HG03432 (cell line): ENCODE results near the gene ADGRG6.
"Not testable (repeated sequence)": the region's sequence is repeated elsewhere in the genome, so short reads cannot be mapped to it uniquely, and the experiment has no call there.

Experiments used
- ATAC-seq: cut with Tn5 transposase; IDR thresholded peaks from one replicate; pipeline ENCODE4 v1.9.1; 2021; ENCODE audit warnings: mild to moderate bottlenecking, moderate library complexity; ENCODE audit not compliant: unreplicated experiment

ADGRG6 gene

DNA sequence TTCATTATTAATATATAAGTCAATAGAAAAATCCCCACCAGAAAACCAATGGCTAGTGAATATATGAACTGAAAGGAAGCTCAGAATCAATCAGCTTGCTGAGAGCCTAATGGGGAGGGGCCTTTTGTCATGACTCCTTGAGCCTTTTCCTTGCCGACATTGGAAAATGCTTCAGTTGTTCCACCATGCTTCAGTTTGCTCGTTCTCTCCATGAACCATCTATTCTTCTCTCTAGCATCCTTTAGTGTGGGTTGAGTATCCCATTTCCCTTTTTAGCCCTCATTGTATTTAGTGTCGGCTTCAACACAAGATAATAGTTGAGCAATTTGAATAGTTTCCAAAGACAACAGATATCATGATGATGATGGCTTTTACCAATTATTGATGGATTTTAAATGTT, 139.9 kb downstream of the ADGRG6 start:
- ATAC-seq, result no peak

DNA sequence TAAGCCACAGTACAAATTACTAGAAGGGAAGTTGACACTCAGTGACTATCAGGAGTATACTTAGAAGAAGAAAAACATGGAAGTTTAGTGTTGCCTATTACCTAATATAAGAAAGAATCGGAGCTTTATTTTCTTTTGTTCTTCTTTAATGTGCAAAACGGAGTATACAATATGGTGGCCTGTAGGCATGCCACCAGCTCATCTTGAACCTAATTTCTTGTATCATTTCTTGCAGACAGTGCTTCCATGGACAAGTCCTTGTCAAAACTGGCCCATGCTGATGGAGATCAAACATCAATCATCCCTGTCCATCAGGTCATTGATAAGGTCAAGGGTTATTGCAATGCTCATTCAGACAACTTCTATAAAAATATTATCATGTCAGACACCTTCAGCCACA, 141.3 kb downstream of the ADGRG6 start:
- no peak for ATAC-seq

DNA sequence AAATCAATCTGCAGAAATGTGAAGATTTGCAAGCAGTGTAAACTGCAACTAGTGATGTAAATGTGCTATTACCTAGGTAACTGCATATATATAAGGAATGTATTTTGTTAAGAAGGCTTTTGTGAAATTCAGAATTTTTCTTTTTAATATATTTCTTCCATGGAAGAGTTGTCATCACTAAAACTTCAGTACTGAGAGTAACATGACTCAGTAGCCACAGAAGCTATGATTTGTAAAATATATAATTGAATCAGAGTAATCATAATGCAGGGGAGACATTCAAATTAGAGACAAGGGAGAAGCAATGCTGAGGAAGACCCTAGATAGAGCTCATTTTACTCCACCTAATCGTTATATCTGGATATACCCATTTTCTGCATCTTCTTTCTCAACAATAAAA, 141.7 kb downstream of the ADGRG6 start:
- ATAC-seq, result no peak

DNA sequence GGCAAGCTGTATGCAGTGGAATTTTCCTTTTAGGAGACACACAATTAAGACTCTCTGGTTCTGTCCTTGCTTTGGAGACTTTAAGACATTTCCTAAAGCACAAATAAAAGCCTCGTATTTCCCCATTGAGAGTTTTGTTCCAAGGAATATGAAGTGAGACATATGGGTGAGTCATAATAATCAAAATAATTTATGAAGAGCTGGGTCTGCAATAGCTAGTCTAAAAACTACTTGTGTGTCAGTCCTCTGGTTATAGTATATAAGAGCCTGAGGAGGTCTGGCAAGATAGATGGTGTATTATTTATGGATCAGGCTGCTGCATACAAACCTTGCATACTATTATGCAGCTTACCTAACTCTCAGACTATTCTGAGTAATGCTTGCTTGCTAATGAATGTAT, 142.6 kb downstream of the ADGRG6 start:
- no peak for ATAC-seq

DNA sequence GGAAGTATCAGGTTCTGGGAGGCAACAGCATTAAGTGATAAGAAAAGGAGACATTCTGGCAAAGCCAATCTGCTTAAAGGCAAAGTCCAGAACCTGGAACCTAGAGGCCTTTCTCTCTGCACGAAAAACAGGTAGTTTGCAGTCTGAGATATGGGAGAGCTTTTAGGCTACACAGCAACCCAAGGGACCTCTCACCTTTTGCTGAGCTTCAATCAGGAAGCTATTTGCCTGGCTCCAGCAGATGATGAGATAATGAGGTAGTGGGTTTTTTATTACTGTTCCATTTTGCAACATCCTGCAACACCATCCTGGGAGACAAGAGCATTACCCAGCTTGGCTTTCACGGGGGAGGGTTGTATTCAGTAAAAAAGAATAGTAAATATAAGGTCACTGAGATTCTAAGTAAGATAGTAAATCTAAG, 143.1 kb downstream of the ADGRG6 start:
- ATAC-seq, result no peak

DNA sequence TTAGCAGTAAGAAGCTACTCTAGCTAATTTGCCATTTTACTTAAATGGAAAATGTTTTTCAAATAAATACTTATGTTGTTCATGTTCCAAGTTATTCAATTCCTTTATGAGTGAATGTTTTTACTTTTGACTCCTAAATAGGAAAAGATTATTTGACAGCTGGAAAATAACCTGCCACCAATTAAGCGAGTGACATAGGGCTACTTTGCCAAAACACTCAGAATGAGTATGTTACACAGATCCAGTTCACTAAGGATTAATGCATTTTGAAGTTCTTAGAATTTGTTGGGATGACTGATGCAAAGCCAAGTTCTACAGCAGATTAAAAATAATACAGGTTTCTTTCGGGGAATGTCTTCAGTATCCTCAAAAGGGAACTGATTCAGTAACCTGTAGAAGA, 144.4 kb downstream of the ADGRG6 start:
- ATAC-seq, result no peak

DNA sequence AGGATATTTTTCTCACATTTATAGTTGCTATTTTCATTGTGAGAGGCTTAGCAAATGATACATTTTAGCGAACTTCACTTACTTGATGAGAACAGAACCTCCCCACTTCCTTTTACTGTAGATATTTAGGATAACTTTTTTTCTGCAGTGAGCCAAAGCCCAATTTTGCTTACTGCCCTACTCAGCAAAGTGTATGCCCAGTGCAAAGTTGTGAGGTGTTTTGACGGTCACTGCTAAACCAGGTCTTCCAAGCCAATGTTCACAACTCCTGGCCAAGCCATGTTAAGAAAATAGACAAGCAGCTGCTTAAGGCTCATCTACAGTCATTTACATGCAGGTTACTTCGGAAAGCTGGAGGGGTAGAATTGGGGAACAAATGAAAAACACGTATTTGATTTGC, 144.8 kb downstream of the ADGRG6 start:
- no peak for ATAC-seq

DNA sequence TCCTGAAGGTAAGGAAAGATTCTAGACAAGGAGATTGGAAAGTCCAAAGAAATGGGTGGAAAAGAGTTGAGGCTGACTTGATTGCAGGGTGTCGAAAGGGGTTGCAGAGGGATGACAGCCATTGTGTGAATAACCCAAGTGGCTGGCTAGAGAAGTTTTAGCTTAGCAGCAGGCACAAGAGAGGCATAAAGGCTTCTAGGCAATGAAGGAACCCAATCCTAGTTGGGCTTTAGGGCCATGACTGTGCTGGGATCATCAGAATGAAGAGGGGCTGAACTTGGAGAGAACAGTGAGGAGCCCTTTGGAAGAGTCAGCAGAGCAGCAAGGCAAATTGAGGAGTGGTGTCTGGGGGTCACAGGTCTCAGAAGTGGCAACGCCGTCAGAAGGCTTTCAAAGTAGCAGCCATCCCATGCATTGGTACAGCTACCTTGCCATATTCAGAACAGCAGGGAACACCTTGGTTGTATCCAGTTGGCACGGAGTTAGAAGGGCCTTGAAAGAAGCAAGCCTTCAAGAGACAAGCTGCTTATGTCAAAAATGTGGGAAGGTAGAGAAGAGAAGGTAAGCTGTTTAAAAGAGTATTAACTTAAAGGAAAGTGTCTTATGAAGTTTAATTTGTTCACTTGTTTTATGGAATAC, 146.4 kb downstream of the ADGRG6 start:
- no peak for ATAC-seq

DNA sequence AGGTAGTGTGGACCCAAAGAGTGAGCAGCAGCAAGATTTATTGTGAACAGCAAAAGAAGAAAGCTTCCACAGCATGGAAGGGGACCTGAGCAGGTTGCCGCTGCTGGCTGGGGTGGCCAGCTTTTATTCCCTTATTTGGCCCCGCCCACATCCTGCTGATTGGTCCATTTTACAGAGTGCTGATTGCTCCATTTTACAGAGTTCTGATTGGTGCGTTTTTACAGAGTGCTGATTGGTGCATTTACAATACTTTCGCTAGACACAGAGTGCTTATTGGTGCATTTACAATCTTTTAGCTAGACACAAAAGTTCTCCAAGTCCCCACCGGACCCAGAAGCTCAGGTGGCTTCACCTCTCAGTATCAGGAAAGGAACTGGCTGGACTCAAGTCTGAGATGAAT, 149.0 kb downstream of the ADGRG6 start:
- not testable (repeated sequence) for ATAC-seq

DNA sequence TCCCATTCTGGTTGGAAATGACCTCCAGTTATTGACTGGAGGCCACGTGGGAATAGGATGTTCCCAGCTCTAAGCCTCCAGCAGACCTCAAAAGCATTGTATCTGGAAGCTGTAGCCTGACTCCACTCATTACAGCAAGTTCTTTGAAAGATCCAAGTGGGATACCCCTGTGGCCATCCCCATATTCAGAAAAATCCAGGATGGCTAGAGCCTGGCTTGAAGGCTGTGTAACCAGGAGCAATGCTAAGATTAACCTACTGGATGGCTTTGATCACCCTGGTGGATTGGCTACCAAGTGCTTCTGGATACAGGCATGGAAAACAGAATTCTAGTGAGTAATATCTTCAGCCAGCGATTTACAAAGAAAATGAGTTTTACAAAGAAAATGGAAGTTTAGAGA, 151.2 kb downstream of the ADGRG6 start:
- ATAC-seq, result no peak

DNA sequence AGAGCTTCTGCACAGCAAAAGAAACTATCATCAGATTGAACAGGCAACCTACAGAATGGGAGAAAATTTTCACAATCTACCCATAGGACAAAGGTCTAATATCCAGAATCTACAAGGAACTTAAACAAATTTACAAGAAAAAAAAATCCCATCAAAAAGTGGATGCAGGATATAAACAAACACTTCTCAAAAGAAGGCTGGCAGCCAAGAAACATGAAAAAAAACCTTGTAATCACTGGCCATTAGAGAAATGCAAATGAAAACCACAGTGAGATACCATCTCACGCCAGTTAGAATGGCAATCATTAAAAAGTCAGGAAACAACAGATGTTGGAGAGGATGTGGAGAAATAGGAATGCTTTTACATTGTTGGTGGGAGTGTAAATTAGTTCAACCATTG, 152.4 kb downstream of the ADGRG6 start:
- not testable (repeated sequence) for ATAC-seq

DNA sequence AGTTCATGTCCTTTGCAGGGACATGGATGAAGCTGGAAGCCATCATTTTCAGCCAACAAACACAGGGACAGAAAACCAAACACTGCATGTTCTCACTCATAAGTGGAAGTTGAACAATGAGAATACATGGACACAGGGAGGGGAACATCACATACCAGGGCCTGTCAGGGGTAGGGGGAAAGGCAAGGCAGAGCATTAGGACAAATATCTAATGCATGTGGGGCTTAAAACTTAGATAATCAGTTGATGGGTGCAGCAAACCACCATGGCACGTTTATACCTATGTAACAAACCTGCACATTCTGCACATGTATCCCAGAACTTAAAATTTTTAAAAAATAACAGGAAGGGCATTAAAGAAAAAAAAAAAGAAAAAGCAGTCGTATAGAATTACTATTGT, 153.0 kb downstream of the ADGRG6 start:
- not testable (repeated sequence) for ATAC-seq

DNA sequence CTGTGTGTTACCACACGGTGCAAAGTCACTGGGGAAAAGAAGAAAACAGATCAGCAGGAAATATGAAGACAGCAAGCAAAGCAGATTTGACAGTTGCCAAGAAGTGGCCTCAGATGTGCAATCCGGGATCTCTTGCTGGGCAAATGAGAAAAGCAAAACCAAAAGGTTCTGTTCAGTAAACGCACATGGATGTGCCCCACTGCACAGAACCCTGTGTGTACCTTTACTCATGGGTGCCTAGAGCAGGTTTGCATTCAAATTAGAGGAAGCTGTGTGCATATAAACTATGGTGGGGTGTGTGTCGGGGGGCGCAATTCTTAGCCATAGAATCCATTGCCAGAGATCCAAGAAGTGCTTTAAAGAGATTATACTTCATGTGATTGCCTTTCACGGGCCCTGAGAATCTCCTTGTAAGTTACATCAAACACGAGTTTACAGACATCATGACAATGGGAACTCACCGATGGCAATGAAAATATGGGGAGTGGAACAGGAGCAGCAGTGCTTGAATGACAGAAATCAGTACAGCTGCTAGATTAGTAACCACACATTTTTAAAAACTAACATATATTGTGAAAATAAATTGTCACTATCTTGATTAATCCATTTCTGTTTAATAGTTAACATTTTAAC, 154.3 kb downstream of the ADGRG6 start:
- ATAC-seq, result no peak

DNA sequence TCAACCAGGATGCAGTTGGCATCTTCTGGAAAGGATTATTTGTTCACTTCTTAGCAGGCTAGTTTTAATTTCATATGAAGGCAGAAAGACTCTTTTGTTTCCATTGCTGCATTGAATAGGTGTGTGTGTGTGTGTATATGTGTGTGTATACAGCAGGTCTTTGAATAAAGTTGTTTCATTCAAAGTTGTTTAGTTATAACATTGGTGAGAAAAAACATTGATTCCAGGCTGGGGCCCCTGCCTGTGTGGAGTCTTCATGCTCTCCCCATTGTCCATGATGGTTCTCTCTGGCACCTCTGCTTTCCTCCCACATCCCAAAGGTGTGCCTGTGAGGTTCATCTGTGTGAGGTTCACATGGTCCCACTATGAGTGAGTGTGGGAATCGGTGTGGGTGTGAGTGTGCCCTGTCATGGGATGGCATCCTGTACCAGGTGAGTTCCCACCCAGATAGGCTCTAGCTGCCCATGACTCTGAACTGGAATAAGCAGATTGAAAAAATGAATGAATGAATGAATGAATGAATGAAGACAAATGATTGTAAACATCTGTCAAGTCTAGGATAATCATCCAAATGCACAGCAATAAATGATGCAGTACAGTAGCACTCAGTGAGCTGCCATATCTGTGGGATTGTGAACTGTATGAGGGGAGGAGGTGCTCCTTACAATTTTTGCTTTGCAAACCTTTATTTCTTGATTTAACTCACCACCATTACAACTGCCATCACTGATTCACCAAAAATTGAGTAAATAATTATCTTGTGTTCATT, 156.0 kb downstream of the ADGRG6 start:
- no peak for ATAC-seq

DNA sequence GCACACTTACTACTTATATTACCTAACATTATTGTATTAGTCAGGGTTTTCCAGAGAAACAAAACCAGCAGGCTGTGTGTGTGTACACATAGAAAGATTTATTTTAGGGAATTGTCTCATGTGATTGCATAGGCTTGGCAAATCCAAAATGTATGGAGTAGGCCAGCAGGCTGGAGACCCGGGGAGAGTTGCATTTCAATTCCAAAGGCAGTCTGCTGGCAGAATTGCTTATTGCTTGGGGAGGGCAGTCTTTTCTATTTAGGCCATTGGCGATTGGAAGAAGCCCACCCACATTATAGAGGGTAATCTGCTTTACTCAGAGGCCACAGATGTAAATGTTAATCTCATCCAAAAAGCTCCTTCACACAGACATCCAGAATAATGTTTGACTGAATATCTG, 157.0 kb downstream of the ADGRG6 start:
- no peak for ATAC-seq

DNA sequence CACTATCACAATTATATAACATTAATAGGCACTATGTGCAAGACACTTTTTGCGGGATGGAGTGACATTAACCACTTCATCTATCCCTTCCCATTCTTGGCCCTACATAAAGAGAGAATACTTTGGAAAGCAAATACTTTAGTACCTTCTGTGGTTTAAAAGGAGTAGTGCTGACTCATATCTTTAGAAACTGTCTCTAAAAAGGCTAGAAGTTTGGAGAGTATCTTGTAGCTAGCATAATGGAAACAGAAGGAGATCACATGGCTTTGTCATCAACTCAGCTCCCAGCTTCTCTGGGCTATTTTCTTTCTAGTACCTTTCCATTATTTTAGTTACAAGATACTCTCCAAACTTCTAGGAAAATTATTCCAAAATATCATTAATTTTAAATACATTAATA, 157.5 kb downstream of the ADGRG6 start:
- no peak for ATAC-seq

DNA sequence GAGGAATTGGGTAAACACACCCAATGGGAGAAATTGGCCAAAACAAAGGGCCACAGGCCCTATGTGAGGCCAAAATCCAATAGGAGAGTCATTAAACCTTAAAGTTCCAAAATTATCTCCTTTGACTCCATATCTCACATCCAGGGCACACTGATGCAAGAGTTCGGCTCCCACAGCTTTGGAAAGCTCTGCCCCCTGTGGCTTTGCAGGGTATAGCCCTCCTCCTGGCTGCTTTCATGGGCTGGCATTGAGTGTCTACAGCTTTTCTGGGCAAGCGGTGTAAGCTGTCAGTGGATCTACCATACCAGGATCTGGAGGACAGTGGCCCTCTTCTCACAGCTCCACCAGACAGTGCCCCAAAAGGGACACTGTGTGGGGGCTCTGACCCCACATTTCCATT, 160.5 kb downstream of the ADGRG6 start:
- ATAC-seq, result no peak

DNA sequence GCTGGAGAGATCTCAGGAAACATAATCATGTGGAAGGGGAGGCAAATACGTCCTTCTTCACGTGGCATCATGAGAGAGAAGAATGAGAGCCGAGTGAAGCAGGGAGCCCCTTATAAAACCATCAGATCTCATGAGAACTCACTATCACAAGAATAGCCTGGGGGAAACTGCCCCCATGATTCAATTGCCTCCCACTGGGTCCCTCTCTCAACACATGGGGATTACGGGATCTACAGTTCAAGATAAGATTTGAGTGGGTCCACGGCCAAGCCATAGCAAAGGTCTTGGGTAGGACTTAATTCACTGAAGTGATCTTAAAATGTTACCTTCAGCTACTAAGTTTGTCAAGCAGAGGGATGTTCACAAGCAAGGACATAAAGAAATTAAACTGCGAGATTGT, 162.2 kb downstream of the ADGRG6 start:
- ATAC-seq, result no peak

DNA sequence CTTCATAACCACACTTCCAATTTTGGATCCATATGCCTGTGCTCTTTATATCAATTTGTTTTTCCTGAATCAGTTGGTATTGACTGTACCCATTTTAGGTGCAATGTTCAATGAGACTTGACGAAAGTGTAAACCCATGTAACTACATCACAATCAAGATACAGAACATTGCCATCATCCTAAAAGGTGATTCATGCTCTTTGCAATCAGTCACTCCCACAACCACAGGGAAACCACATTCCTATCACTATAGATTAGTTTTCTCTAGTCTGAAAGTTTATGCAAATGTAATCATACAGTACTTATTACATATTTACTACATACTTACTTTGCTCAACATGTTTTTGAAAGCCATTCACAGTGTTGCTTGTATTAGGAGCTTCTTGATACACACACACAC, 167.4 kb downstream of the ADGRG6 start:
- ATAC-seq, result no peak

DNA sequence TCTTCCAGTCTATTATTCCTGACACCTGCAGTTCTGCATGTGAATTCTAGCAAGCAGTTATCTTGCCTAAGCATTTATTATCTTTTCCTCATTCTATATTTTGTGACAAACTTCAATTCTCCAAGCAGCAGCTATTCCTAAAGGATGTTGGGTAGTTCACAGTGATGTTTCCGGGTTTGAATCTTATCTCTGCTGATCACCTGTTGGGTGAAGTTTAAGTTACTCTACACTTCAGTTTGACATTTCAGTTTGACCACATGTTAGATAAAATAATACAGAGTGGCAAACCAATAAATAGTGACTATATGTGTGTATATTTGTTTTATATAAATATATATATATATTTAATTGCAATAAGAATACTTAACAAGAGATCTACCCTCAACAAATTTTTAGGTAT, 168.6 kb downstream of the ADGRG6 start:
- no peak for ATAC-seq

DNA sequence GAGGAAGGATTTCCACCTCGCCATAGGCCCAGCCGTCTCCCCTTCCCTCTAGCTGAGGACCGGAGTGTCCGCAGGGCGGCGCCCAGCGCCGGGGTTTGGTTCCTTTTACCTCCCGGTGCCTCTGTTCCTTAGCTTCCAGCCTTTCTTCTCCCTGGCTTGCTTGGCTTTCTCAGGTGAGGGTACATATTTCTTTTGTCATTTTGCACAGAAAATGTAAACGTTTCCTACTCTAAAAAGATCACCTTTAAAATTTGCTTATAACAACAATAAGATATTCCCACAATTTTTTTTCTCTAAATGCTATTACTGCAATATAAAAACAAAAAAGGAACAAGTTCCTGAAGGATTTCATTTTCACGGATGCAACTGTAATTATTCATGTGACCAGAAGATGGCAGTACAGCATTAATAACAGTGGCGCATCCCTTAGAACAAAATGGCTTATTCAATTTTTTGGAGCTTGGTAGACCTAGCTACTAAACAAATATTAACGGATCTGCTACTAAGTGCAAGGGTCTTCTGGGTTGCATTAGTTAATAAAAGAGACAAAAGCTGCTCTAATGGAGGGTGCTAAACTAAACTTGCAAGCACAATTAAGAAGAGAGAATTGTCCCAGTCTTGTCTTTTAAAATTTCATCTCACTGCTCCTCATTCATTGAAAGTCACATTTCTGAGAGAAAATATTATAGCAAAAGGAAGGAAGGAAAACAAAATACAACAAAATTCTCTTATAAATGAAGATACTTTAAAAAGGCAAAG, 172.9 kb downstream of the ADGRG6 start:
- ATAC-seq, result peak; percentile 51

DNA sequence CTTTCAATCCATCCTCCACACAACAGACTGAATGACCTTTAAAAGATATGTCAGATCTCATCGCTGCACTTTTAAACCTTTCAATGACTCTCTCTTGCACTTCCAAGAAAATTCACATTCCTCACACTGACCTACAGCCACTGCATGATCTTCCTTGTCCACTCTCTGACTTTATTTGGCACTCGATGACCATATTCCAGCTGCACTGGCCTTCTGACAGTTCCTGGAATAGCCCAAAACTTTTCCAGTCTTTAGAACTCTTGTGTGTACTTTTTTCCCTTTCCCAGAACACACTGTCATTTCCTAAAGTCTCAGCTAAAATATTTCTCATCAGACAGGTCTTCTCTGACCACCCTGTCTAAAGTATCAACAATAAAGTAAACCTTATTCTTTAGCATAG, 174.6 kb downstream of the ADGRG6 start:
- no peak for ATAC-seq
